Stimulated activated CD4-positive, alpha-beta T cell treated with anti-CD3 and anti-CD28 coated beads, Interleukin-15, amount 100 ng/mL, for 1 hour (primary cell): ENCODE results near the gene MAML3.

Experiments
- DNase-seq, 2 donors: peaks; one replicate each; pipeline ENCODE4 v3.0.0-alpha.2; 2020; ENCODE audit warnings: low read depth in 1 of 2, low spot score in 1 of 2

The MAML3 gene

GRCh38 chr4:140012688-140013486, 141.1 kb downstream of the MAML3 start:
- peak; percentile 10 to 27 for DNase-seq

GRCh38 chr4:140005699-140006098, 148.3 kb downstream of the MAML3 start:
- no peak for DNase-seq

- DNase-seq = no peak
Measured at GRCh38 chr4:140004922-140005627, 148.9 kb downstream of the MAML3 start.

- no peak for DNase-seq
Measured at GRCh38 chr4:140004549-140004895, 149.5 kb downstream of the MAML3 start.

GRCh38 chr4:140003876-140004548, 150.0 kb downstream of the MAML3 start:
- DNase-seq = no peak

GRCh38 chr4:140000232-140000631, 153.8 kb downstream of the MAML3 start:
- no peak for DNase-seq

GRCh38 chr4:139988863-139989765, 164.9 kb downstream of the MAML3 start:
- peak in 1 of 2 donors; percentile 6 for DNase-seq

GRCh38 chr4:139987502-139987850, 166.5 kb downstream of the MAML3 start:
- DNase-seq = no peak

- no peak for DNase-seq
Measured at GRCh38 chr4:139986689-139987501, 167.1 kb downstream of the MAML3 start.

GRCh38 chr4:139986106-139986505, 167.9 kb downstream of the MAML3 start:
- DNase-seq = no peak

GRCh38 chr4:139985401-139985800, 168.6 kb downstream of the MAML3 start:
- no peak for DNase-seq

- no peak for DNase-seq
Measured at GRCh38 chr4:139984471-139984870, 169.5 kb downstream of the MAML3 start.

GRCh38 chr4:139978692-139979091, 175.3 kb downstream of the MAML3 start:
- no peak for DNase-seq

GRCh38 chr4:139977838-139978609, 176.0 kb downstream of the MAML3 start:
- no peak for DNase-seq

- no peak for DNase-seq
Measured at GRCh38 chr4:139975830-139976272, 178.1 kb downstream of the MAML3 start.

- DNase-seq = no peak
Measured at GRCh38 chr4:139973616-139974015, 180.4 kb downstream of the MAML3 start.

- no peak for DNase-seq
Measured at GRCh38 chr4:139973015-139973414, 181.0 kb downstream of the MAML3 start.

GRCh38 chr4:139972305-139972704, 181.7 kb downstream of the MAML3 start:
- DNase-seq = no peak

- no peak for DNase-seq
Measured at GRCh38 chr4:139971111-139971510, 182.9 kb downstream of the MAML3 start.
